ENCODE results near the gene CHST6.

Gene CHST6

DNA sequence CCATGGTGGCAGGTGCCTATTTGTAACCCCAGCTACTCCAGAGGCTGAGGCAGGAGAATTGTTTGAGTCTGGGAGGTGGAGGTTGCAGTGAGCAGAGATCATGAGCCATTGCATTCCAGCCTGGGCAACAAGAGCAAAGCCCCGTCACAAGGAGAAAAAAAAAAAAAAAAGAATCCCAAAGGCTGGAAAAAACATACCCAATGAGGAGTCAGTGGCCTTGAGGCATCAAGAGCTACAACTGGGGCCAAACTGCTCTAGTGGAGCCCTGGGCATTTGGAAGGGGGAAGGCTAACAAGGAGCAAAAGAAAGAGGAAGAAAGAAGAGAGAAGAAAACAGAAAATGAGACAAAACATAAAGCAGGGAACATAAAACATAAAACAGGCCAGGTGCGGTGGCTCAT, 6.9 kb downstream of the CHST6 start:
- Histone ChIP-seq H3K27ac (replicated peaks) (no peak overlapping the region), H3K4me3 (replicated peaks; ENCODE audit: insufficient read depth, low read length) (no peak overlapping the region), H3K27me3 (ENCODE audit: insufficient read depth, poor library complexity, severe bottlenecking) (peaks cover 9% of the 10 kb centered on the region)
- TF ChIP-seq SPI1 (IDR thresholded peaks at IDR 0.05; ENCODE audit: borderline replicate concordance, low read depth) = no peak
- TF ChIP-seq POLR2AphosphoS5 (IDR thresholded peaks at IDR 0.05; ENCODE audit: low read depth) = no peak
- no peak for TF ChIP-seq GABPA (IDR thresholded peaks at IDR 0.05; ENCODE audit: low read depth)
- TF ChIP-seq, protein P1, sequence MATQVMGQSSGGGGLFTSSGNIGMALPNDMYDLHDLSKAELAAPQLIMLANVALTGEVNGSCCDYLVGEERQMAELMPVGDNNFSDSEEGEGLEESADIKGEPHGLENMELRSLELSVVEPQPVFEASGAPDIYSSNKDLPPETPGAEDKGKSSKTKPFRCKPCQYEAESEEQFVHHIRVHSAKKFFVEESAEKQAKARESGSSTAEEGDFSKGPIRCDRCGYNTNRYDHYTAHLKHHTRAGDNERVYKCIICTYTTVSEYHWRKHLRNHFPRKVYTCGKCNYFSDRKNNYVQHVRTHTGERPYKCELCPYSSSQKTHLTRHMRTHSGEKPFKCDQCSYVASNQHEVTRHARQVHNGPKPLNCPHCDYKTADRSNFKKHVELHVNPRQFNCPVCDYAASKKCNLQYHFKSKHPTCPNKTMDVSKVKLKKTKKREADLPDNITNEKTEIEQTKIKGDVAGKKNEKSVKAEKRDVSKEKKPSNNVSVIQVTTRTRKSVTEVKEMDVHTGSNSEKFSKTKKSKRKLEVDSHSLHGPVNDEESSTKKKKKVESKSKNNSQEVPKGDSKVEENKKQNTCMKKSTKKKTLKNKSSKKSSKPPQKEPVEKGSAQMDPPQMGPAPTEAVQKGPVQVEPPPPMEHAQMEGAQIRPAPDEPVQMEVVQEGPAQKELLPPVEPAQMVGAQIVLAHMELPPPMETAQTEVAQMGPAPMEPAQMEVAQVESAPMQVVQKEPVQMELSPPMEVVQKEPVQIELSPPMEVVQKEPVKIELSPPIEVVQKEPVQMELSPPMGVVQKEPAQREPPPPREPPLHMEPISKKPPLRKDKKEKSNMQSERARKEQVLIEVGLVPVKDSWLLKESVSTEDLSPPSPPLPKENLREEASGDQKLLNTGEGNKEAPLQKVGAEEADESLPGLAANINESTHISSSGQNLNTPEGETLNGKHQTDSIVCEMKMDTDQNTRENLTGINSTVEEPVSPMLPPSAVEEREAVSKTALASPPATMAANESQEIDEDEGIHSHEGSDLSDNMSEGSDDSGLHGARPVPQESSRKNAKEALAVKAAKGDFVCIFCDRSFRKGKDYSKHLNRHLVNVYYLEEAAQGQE (IDR thresholded peaks at IDR 0.05; ENCODE audit: insufficient replicate concordance, low read depth) = no peak
- TF ChIP-seq, protein P2, sequence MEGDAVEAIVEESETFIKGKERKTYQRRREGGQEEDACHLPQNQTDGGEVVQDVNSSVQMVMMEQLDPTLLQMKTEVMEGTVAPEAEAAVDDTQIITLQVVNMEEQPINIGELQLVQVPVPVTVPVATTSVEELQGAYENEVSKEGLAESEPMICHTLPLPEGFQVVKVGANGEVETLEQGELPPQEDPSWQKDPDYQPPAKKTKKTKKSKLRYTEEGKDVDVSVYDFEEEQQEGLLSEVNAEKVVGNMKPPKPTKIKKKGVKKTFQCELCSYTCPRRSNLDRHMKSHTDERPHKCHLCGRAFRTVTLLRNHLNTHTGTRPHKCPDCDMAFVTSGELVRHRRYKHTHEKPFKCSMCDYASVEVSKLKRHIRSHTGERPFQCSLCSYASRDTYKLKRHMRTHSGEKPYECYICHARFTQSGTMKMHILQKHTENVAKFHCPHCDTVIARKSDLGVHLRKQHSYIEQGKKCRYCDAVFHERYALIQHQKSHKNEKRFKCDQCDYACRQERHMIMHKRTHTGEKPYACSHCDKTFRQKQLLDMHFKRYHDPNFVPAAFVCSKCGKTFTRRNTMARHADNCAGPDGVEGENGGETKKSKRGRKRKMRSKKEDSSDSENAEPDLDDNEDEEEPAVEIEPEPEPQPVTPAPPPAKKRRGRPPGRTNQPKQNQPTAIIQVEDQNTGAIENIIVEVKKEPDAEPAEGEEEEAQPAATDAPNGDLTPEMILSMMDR (IDR thresholded peaks at IDR 0.05; ENCODE audit: insufficient read depth, low read length) = no peak
- no peak for DNase-seq (ENCODE audit: low read depth in 1 of 2, low spot score in 1 of 2)

DNA sequence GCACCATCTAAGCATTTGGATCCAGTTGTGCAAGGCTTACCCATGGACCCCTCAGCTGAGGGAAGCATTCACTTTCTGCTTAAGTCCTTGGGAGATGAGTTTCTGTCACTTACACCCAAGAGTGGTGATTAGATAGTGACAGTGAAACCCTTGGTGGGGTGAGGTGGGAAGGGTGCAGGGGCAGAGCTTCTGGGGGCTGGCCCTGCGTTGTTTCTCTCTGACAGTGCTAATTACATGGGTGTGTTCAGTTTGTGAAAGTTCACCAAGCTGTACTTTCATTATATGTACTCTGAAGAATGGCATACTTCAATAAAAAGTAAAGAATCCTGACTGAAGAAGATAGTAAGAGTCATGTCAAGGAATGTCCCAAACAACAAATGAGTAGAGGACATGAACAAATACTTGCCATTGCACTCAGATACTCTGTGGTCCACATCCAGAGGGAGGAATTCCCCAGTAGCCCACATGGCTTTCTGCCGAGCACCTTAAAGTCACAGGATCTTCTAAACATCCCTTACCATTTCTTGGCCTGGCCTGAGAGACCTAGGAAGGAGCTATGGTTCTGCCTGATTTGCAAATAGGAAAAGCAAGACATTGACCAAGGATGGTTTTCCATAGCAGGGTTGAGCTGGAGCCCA, 8.4 kb downstream of the CHST6 start:
- Histone ChIP-seq H3K27me3 (ENCODE audit: insufficient read depth, poor library complexity, severe bottlenecking) (peaks cover 2% of the 10 kb centered on the region), H3K27ac (replicated peaks) (no peak overlapping the region), H3K4me3 (replicated peaks; ENCODE audit: insufficient read depth, low read length) (no peak overlapping the region)
- DNase-seq (ENCODE audit: low read depth in 1 of 2, low spot score in 1 of 2) = no peak
- TF ChIP-seq SPI1 (IDR thresholded peaks at IDR 0.05; ENCODE audit: borderline replicate concordance, low read depth) = no peak

DNA sequence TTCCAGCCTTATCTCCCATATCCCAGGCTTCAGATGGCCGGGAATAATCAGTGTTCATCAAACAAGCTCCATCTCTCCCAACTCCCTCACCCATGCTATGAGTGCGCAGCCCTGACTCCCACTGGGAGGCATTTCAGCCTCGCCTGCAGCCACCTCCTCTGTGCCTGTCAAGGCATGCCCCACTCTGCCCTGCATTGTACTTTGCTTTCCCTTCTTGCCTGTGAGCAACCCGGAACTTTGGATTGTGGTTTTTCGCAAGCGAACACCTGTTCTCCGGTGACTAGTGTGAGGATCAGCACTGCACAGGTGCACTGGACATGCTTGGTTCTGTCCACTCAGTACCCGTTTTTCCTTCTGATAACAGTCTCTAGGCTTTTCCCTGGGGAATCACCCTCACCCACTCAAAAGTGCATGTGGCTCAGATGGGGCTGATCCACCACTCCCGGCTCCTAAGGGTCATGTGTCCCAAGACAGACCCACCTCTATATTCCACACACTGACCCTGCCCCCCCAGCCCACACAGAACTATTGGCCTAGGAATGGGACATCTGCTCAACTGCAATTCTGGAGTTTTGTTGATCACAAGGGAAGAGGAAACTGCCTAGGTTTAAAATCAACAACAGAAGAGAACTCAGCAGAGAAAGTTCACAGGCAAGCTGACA, 9.1 kb downstream of the CHST6 start:
- no peaks in the 10 kb centered on the region for H3K27me3 ChIP-seq (ENCODE audit: insufficient read depth, poor library complexity, severe bottlenecking)
- TF ChIP-seq, protein P1 (IDR thresholded peaks at IDR 0.05; ENCODE audit: insufficient replicate concordance, low read depth) = no peak
- TF ChIP-seq POLR2AphosphoS5 (IDR thresholded peaks at IDR 0.05; ENCODE audit: low read depth) (no peak), GABPA (IDR thresholded peaks at IDR 0.05; ENCODE audit: low read depth) (no peak), SPI1 (IDR thresholded peaks at IDR 0.05; ENCODE audit: borderline replicate concordance, low read depth) (no peak)
- TF ChIP-seq, protein P2 (IDR thresholded peaks at IDR 0.05; ENCODE audit: insufficient read depth, low read length) = no peak
- no peak overlapping the region for H3K4me3 ChIP-seq (replicated peaks; ENCODE audit: insufficient read depth, low read length)
- no peak overlapping the region for H3K27ac ChIP-seq (replicated peaks)
- no peak for DNase-seq (ENCODE audit: low read depth in 1 of 2, low spot score in 1 of 2)

DNA sequence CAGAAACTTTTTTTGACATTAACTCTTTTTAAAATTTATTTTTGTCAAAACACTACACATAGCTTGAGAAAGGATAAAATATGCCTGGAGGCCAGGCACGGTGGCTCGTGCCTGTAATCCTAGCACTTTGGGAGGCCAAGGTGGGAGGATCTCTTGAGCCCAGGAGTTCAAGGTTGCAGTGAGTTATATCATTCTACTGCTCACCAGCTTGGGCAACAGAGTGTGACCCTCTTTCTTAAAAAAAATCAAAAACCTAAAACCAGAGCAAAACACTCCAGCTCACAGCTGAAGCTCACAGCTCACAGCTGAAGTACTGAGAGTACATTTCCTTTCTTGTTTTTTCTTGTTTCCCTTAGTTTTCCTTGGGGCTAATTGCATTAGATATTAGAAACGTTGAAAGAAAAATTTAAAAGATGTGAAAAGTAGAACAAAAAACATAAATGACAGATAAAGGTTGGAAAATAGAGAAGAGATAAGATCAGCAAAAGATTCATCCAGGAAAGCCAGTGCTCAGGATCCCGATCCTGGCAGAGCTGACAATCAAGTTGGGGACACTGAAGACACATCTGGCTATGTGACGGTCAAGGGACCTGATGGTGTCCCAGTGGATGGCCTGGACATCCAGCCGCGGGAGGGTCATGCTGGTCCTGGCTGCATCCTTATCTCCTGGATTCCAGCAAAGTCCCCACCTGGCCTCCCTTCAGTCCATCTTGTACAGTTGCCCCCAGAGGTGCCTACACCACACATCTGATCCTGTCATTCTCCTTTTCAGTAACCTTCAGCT, 9.8 kb downstream of the CHST6 start:
- TF ChIP-seq, protein P1 (IDR thresholded peaks at IDR 0.05; ENCODE audit: insufficient replicate concordance, low read depth) = no peak
- no peak for TF ChIP-seq POLR2AphosphoS5 (IDR thresholded peaks at IDR 0.05; ENCODE audit: low read depth)
- no peak for TF ChIP-seq SPI1 (IDR thresholded peaks at IDR 0.05; ENCODE audit: borderline replicate concordance, low read depth)
- no peak for TF ChIP-seq GABPA (IDR thresholded peaks at IDR 0.05; ENCODE audit: low read depth)
- H3K27me3 ChIP-seq (ENCODE audit: insufficient read depth, poor library complexity, severe bottlenecking) = no peaks in the 10 kb centered on the region
- no peak overlapping the region for H3K4me3 ChIP-seq (replicated peaks; ENCODE audit: insufficient read depth, low read length)
- DNase-seq (ENCODE audit: low read depth in 1 of 2, low spot score in 1 of 2) = no peak
- no peak overlapping the region for H3K27ac ChIP-seq (replicated peaks)

All from HL-60 (cell line).